HepG2 (cell line): ENCODE results near the gene PTK7. TPM values are rescaled to one million over a fixed set of nuclear protein-coding genes. Genes with fewer than 3 reads are reported as not detected.
A peak's percentile ranks its signal among the peaks of the same experiment; 100 is the strongest.

ENCODE experiments used
- CEBPB ChIP-seq: IDR thresholded peaks from 2 replicates; pipeline ENCODE4 v1.6.1; 2011; ENCODE audit warnings: low read depth, low read length, improper control_type of control experiment, borderline replicate concordance
- KDM5B ChIP-seq: sonication (generic); formaldehyde crosslinking; IDR thresholded peaks from 2 replicates; pipeline ENCODE4 v1.4.0; 2020; ENCODE audit warnings: missing genetic modification reagents, mild to moderate bottlenecking, borderline replicate concordance
- KLF12 ChIP-seq: sonication (generic); formaldehyde crosslinking; IDR thresholded peaks from 2 replicates; pipeline ENCODE4 v1.4.0; 2020; ENCODE audit warnings: missing genetic modification reagents, borderline replicate concordance
- MED8 ChIP-seq: sonication (generic); formaldehyde crosslinking; IDR thresholded peaks from 2 replicates; pipeline ENCODE4 v1.8.1; 2023; ENCODE audit warnings: mild to moderate bottlenecking, missing genetic modification reagents; ENCODE audit not compliant: insufficient replicate concordance
- NFIB ChIP-seq: sonication (generic); formaldehyde crosslinking; IDR thresholded peaks from 2 replicates; pipeline ENCODE4 v1.9.0; 2021; ENCODE audit warnings: missing genetic modification reagents, mild to moderate bottlenecking, borderline replicate concordance
- NFYC ChIP-seq: IDR thresholded peaks from 2 replicates; pipeline ENCODE4 v1.6.1; 2016; ENCODE audit warnings: missing genetic modification reagents, missing compliant biosample characterization
- PCBP1 ChIP-seq: fragments of 200-400 bp; formaldehyde crosslinking; IDR thresholded peaks from 2 replicates; pipeline ENCODE4 v1.6.1; 2017; ENCODE audit warnings: mild to moderate bottlenecking, low read depth, low read length, borderline replicate concordance
- RFX3 ChIP-seq: IDR thresholded peaks from 2 replicates; pipeline ENCODE4 v1.6.1; 2016; ENCODE audit warnings: missing biosample characterization, missing genetic modification reagents
- SATB2 ChIP-seq: sonication (generic); formaldehyde crosslinking; IDR thresholded peaks from 2 replicates; pipeline ENCODE4 v1.5.0; 2020; ENCODE audit warnings: missing genetic modification reagents
- ZFP37 ChIP-seq: sonication (generic); formaldehyde crosslinking; IDR thresholded peaks from 2 replicates; pipeline ENCODE4 v1.4.0; 2020; ENCODE audit warnings: missing genetic modification reagents, borderline replicate concordance
- ZFY ChIP-seq: sonication (generic); formaldehyde crosslinking; IDR thresholded peaks from 2 replicates; pipeline ENCODE4 v1.4.0; 2020; ENCODE audit warnings: missing genetic modification reagents
- ZNF138 ChIP-seq: sonication (generic); formaldehyde crosslinking; IDR thresholded peaks from 2 replicates; pipeline ENCODE4 v1.5.0; 2020; ENCODE audit warnings: mild to moderate bottlenecking, low read depth, missing genetic modification reagents
- ZNF44 ChIP-seq: sonication (generic); formaldehyde crosslinking; IDR thresholded peaks from 2 replicates; pipeline ENCODE4 v1.5.1; 2020; ENCODE audit warnings: mild to moderate bottlenecking, missing genetic modification reagents
- ZNF761 ChIP-seq: sonication (generic); formaldehyde crosslinking; conservative IDR thresholded peaks from 2 replicates; pipeline ENCODE4 v1.4.0; 2020; ENCODE audit warnings: mild to moderate bottlenecking, missing genetic modification reagents
- polyA plus RNA-seq, 8 experiments: library from polyadenylated mRNA; depleted of rRNA in 3 of 8; stranded (reverse) in 7 of 8; unstranded in 1 of 8; fragments of >200 nt; fragmentation: Illumina TruSeq in 4 of 8; extraction: Trizol in 4 of 8; gene quantifications; 2 replicates each; pipeline versions ENCODE4 v1.2.1 to v1.2.3, GENCODE V29; 2011 to 2016; ENCODE audit warnings: low read depth in 4 of 8, missing spikeins in 1 of 8, mixed read lengths in 1 of 8; ENCODE audit not compliant: insufficient read depth in 1 of 8
- total RNA-seq, 5 experiments: library from RNA; depleted of rRNA; stranded (reverse); fragments of >200 nt; fragmentation: Illumina TruSeq; extraction: Trizol; gene quantifications; 2 replicates each; pipeline ENCODE4 v1.2.3, GENCODE V29; 2016; ENCODE audit warnings: low read depth in 1 of 5
- TF ChIP-seq, protein P1 (sequence below), 2 experiments: fragments of 450-650 bp in 1 of 2; sonication (generic) in 1 of 2; formaldehyde crosslinking; IDR thresholded peaks; 2 replicates each; pipeline versions ENCODE4 v1.5.0 to v1.8.0; 2020 to 2022; ENCODE audit warnings: mild to moderate bottlenecking in 1 of 2, missing genetic modification reagents in 1 of 2
- TF ChIP-seq, protein P2 (sequence below): sonication (generic); formaldehyde crosslinking; IDR thresholded peaks from 2 replicates; pipeline ENCODE4 v1.5.0; 2020; ENCODE audit warnings: mild to moderate bottlenecking, missing genetic modification reagents
- TF ChIP-seq, protein P3 (sequence below): sonication (generic); formaldehyde crosslinking; IDR thresholded peaks from 2 replicates; pipeline ENCODE4 v1.4.0; 2020; ENCODE audit warnings: missing genetic modification reagents
- TF ChIP-seq, protein P4 (sequence below): sonication (generic); formaldehyde crosslinking; IDR thresholded peaks from 2 replicates; pipeline ENCODE4 v1.4.0; 2020; ENCODE audit warnings: low read depth, missing genetic modification reagents

PTK7 gene
- total and polyA plus RNA-seq, 2 of the 13 experiments (the other 11 are each of a cell fraction or from before 2014, with no cell fraction given): 98.5 to 99.8 TPM

DNA sequence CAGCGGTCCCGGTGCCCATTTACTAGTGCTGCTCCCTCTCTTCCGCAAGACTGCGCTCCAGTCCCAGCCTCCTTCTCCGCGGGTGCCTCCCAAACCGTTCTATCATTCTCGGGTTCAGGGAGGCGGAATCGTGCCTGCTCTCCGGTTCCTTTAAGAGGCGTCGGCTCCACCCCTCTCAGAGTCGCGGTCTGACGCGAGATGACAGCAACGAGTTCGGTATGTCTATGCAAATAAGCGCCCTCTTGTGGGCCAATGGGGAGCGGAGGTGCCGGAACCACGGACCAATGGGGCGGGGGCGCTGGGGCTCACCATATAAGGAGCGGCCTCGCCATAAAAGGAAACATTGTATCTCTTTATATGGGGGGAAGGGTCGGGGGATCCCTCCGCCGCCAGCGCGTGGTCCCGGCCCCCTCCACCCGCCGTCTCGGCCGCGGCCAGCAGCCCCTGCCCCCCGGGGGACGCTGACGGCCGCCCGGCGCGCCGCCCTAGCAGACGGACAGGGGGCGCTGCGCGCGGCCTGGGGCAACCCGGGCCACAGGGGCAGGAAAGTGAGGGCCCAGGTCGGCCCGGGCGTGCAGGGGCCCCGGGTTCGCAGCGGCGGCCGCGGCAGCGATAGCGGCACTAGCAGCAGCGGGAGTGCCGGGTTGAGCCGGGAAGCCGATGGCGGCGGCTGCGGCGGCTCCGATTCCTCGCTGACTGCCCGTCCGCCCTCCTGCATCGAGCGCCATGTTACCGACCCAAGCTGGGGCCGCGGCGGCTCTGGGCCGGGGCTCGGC, 95.0 kb downstream of the PTK7 start, which contains the start of gene SRF (continued):
- no peak for TF ChIP-seq CEBPB
- TF ChIP-seq RFX3 (CRISPR knock-in tag): no peak
- peak; percentile 86; the same call in 1 of the 2 replicates for TF ChIP-seq KLF12 (CRISPR knock-in tag)
- no peak; the same call in 1 of the 2 replicates for TF ChIP-seq KDM5B (CRISPR knock-in tag)
- no peak for TF ChIP-seq ZNF44 (CRISPR knock-in tag)
- TF ChIP-seq PCBP1: no peak
- TF ChIP-seq NFYC: peak; percentile 81
- TF ChIP-seq NFIB: no peak
- TF ChIP-seq ZFP37 (CRISPR knock-in tag): no peak
- TF ChIP-seq, protein P1, sequence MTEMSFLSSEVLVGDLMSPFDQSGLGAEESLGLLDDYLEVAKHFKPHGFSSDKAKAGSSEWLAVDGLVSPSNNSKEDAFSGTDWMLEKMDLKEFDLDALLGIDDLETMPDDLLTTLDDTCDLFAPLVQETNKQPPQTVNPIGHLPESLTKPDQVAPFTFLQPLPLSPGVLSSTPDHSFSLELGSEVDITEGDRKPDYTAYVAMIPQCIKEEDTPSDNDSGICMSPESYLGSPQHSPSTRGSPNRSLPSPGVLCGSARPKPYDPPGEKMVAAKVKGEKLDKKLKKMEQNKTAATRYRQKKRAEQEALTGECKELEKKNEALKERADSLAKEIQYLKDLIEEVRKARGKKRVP (CRISPR knock-in tag; IDR thresholded peaks at IDR 0.05): no peak
- no peak; the same call in 1 of the 2 replicates for TF ChIP-seq ZNF138 (CRISPR knock-in tag)
- 0 out of 2 replicates have a peak, but pooled peaks have one; percentile 2 for TF ChIP-seq SATB2 (CRISPR knock-in tag)
- TF ChIP-seq, protein P2, sequence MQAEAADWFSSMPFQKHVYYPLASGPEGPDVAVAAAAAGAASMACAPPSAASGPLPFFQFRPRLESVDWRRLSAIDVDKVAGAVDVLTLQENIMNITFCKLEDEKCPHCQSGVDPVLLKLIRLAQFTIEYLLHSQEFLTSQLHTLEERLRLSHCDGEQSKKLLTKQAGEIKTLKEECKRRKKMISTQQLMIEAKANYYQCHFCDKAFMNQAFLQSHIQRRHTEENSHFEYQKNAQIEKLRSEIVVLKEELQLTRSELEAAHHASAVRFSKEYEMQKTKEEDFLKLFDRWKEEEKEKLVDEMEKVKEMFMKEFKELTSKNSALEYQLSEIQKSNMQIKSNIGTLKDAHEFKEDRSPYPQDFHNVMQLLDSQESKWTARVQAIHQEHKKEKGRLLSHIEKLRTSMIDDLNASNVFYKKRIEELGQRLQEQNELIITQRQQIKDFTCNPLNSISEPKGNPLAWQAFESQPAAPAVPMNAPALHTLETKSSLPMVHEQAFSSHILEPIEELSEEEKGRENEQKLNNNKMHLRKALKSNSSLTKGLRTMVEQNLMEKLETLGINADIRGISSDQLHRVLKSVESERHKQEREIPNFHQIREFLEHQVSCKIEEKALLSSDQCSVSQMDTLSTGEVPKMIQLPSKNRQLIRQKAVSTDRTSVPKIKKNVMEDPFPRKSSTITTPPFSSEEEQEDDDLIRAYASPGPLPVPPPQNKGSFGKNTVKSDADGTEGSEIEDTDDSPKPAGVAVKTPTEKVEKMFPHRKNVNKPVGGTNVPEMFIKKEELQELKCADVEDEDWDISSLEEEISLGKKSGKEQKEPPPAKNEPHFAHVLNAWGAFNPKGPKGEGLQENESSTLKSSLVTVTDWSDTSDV (CRISPR knock-in tag): peak; percentile 81; the same call in 1 of the 2 replicates
- TF ChIP-seq ZNF761 (CRISPR knock-in tag): no peak; the same call in 1 of the 2 replicates
- TF ChIP-seq MED8: peak; percentile 14
- TF ChIP-seq, protein P3, sequence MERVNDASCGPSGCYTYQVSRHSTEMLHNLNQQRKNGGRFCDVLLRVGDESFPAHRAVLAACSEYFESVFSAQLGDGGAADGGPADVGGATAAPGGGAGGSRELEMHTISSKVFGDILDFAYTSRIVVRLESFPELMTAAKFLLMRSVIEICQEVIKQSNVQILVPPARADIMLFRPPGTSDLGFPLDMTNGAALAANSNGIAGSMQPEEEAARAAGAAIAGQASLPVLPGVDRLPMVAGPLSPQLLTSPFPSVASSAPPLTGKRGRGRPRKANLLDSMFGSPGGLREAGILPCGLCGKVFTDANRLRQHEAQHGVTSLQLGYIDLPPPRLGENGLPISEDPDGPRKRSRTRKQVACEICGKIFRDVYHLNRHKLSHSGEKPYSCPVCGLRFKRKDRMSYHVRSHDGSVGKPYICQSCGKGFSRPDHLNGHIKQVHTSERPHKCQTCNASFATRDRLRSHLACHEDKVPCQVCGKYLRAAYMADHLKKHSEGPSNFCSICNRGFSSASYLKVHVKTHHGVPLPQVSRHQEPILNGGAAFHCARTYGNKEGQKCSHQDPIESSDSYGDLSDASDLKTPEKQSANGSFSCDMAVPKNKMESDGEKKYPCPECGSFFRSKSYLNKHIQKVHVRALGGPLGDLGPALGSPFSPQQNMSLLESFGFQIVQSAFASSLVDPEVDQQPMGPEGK (CRISPR knock-in tag): peak; percentile 95
- TF ChIP-seq, protein P4, sequence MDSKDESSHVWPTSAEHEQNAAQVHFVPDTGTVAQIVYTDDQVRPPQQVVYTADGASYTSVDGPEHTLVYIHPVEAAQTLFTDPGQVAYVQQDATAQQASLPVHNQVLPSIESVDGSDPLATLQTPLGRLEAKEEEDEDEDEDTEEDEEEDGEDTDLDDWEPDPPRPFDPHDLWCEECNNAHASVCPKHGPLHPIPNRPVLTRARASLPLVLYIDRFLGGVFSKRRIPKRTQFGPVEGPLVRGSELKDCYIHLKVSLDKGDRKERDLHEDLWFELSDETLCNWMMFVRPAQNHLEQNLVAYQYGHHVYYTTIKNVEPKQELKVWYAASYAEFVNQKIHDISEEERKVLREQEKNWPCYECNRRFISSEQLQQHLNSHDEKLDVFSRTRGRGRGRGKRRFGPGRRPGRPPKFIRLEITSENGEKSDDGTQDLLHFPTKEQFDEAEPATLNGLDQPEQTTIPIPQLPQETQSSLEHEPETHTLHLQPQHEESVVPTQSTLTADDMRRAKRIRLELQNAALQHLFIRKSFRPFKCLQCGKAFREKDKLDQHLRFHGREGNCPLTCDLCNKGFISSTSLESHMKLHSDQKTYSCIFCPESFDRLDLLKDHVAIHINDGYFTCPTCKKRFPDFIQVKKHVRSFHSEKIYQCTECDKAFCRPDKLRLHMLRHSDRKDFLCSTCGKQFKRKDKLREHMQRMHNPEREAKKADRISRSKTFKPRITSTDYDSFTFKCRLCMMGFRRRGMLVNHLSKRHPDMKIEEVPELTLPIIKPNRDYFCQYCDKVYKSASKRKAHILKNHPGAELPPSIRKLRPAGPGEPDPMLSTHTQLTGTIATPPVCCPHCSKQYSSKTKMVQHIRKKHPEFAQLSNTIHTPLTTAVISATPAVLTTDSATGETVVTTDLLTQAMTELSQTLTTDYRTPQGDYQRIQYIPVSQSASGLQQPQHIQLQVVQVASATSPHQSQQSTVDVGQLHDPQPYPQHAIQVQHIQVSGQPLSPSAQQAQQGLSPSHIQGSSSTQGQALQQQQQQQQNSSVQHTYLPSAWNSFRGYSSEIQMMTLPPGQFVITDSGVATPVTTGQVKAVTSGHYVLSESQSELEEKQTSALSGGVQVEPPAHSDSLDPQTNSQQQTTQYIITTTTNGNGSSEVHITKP (CRISPR knock-in tag): peak; percentile 18; the same call in 1 of the 2 replicates
- peak; percentile 99 for TF ChIP-seq ZFY (CRISPR knock-in tag)
